ENCODE results near the gene CHCT1.
"Not testable (repeated sequence)": the region's sequence is repeated elsewhere in the genome, so short reads cannot be mapped to it uniquely, and the experiment has no call there.

DNA sequence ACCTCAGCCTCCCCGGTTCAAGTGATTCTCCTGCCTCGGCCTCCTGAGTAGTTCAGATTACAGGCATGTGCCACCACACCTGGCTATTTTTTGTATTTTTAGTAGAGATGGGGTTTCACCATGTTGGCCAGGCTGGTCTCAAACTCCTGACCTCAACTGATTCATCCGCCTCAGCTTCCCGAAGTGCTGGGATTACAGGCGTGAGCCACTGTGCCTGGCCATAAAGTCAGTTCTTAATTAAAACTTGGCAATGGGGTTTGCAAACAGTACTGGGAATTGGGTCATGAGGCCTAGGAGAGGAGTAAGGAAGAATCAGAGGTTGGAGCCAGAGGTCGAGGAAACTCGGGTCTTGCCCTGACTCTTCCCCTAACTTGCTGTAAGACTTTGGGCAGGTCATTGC, 8.3 kb downstream of the CHCT1 start:
- TF ChIP-seq, protein P1, sequence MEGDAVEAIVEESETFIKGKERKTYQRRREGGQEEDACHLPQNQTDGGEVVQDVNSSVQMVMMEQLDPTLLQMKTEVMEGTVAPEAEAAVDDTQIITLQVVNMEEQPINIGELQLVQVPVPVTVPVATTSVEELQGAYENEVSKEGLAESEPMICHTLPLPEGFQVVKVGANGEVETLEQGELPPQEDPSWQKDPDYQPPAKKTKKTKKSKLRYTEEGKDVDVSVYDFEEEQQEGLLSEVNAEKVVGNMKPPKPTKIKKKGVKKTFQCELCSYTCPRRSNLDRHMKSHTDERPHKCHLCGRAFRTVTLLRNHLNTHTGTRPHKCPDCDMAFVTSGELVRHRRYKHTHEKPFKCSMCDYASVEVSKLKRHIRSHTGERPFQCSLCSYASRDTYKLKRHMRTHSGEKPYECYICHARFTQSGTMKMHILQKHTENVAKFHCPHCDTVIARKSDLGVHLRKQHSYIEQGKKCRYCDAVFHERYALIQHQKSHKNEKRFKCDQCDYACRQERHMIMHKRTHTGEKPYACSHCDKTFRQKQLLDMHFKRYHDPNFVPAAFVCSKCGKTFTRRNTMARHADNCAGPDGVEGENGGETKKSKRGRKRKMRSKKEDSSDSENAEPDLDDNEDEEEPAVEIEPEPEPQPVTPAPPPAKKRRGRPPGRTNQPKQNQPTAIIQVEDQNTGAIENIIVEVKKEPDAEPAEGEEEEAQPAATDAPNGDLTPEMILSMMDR (tag by site-specific recombination; IDR thresholded peaks at IDR 0.05): not testable (repeated sequence)
- not testable (repeated sequence) for TF ChIP-seq RBAK (tag by site-specific recombination; IDR thresholded peaks at IDR 0.05); REPIN1 (tag by site-specific recombination; IDR thresholded peaks at IDR 0.05; ENCODE audit: low read depth); ZNF140 (tag by site-specific recombination; IDR thresholded peaks at IDR 0.05); ZNF132 (tag by site-specific recombination; IDR thresholded peaks at IDR 0.05; ENCODE audit: borderline replicate concordance); ZFP3 (tag by site-specific recombination; IDR thresholded peaks at IDR 0.05; ENCODE audit: low read depth); KLF9 (tag by site-specific recombination; IDR thresholded peaks at IDR 0.05; ENCODE audit: low read depth); ZNF624 (tag by site-specific recombination; IDR thresholded peaks at IDR 0.05); ZBTB21 (tag by site-specific recombination; IDR thresholded peaks at IDR 0.05); TCF7L2 (IDR thresholded peaks at IDR 0.05; ENCODE audit: borderline replicate concordance, low read depth, low read length)
